BE2C (cell line): ENCODE measurements around the gene TPCN1.

Experiments
- DNase-seq: peaks from one replicate; pipeline ENCODE4 v3.0.0-alpha.2; 2020
- H3K27me3 ChIP-seq: fragments of 250-450 bp; sonication (Bioruptor Pico); 2 replicates; pipeline ENCODE4 v1.5.1; 2020; ENCODE audit warnings: mild to moderate bottlenecking
- H3K36me3 ChIP-seq: fragments of 250-450 bp; sonication (Bioruptor Pico); 2 replicates; pipeline ENCODE4 v1.5.1; 2020; ENCODE audit warnings: mild to moderate bottlenecking
- H3K4me1 ChIP-seq: fragments of 250-450 bp; sonication (Bioruptor Pico); 2 replicates; pipeline ENCODE4 v1.5.1; 2020
- H3K4me3 ChIP-seq: 2 replicates; pipeline ENCODE4 v1.5.1; 2011; ENCODE audit warnings: low read depth, low read length
- H3K9me3 ChIP-seq: fragments of 250-450 bp; sonication (Bioruptor Pico); 2 replicates; pipeline ENCODE4 v1.5.1; 2020
- TF ChIP-seq, protein P1 (sequence below): IDR thresholded peaks from 2 replicates; pipeline ENCODE4 v1.5.1; 2012; ENCODE audit warnings: mild to moderate bottlenecking, low read depth, low read length

TPCN1 gene

DNA sequence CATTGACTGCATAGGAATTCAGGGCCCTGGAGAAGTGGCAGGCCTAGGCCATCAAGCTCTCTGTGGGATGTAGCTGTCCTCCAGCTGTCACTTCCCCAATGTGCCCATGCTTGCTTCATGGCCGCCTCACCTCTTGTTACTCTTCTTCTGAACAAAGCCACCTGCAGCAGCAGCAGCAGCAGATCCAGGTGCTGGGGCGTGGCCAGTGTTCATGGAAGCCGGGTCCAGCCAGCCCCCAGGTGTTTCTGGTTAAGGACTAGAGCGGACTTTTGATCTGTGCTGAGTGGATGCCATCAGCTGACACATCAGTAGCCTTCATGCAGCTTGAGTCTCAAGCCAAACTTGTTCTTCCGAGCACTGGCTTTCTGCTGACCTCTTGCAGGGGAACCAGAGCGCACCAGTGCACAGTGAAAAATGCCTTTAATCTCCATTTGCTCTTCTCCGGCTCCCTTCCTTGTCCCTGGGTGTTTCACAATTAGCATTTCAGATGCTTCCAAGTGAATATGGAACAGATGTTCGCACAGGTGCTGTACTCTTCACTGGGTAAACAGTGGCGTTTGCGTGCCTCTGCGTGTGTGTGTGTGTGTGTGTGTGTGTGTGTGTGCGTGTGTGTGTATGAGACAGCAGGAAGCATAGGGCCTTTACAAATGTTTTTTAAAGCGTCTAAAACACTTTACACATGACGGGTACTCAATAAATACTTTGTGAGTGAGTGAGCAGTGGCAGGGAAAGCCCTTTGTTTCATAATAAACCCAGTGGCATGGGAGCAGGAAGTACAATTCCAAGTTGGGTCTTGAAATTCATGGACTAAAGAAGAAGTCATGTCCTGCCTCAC lies 20.1 kb downstream of the TPCN1 start:
- DNase-seq = no peak
- Histone ChIP-seq H3K36me3 (peaks cover 3% of the 10 kb centered on the region; the same call in 1 of the 2 replicates), H3K9me3 (no peaks in the 10 kb centered on the region), H3K4me1 (peaks cover 16% of the 10 kb centered on the region), H3K27me3 (no peaks in the 10 kb centered on the region), H3K4me3 (no peak overlapping the region)
- TF ChIP-seq, protein P1, sequence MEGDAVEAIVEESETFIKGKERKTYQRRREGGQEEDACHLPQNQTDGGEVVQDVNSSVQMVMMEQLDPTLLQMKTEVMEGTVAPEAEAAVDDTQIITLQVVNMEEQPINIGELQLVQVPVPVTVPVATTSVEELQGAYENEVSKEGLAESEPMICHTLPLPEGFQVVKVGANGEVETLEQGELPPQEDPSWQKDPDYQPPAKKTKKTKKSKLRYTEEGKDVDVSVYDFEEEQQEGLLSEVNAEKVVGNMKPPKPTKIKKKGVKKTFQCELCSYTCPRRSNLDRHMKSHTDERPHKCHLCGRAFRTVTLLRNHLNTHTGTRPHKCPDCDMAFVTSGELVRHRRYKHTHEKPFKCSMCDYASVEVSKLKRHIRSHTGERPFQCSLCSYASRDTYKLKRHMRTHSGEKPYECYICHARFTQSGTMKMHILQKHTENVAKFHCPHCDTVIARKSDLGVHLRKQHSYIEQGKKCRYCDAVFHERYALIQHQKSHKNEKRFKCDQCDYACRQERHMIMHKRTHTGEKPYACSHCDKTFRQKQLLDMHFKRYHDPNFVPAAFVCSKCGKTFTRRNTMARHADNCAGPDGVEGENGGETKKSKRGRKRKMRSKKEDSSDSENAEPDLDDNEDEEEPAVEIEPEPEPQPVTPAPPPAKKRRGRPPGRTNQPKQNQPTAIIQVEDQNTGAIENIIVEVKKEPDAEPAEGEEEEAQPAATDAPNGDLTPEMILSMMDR = no peak

DNA sequence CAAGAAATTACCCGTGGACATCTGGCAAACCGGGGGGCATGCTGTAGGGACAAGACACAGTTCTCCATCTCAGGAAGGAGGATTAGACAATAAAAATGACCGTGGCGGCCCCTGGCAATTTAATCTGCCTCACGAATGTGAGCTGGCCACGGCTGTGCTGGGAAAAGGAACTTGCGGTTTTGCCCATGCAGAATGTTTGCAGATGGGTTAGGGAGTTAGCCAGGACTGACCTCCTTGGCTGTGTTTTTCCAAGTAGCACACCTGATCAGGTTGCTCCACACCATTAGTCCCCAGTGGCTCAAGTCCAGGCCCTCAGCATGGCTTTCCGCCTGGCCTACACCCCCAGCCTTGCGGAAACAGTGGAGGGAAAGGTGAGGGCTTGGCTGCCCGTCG lies 20.8 kb downstream of the TPCN1 start:
- peaks cover 3% of the 10 kb centered on the region; the same call in 1 of the 2 replicates for H3K36me3 ChIP-seq
- no peak for DNase-seq
- no peak overlapping the region for H3K4me3 ChIP-seq
- no peaks in the 10 kb centered on the region for H3K9me3 ChIP-seq
- TF ChIP-seq, protein P1 = no peak
- peaks cover 22% of the 10 kb centered on the region for H3K4me1 ChIP-seq
- H3K27me3 ChIP-seq = no peaks in the 10 kb centered on the region

DNA sequence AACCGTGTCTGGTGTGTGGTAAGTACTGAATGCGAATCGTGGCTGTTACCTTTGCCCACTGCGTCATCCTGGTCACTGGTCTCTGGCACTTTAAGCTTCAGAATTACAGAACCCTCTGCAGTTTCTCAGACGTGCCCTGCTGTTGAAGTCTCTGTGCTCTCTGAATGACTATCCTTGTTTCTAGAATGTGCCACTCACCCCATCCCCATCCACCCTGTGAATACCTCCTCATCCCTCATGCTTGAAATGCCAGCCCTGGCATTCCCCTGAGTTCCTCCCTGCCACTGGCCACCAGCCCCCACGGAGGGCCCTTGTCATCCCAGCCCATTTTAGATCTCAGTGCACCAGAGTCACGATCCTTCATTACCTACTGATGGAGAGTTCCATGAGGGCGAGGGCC lies 21.3 kb downstream of the TPCN1 start:
- peaks cover 24% of the 10 kb centered on the region for H3K4me1 ChIP-seq
- no peaks in the 10 kb centered on the region for H3K27me3 ChIP-seq
- no peak for DNase-seq
- TF ChIP-seq, protein P1 = no peak
- no peaks in the 10 kb centered on the region for H3K9me3 ChIP-seq
- no peak overlapping the region for H3K4me3 ChIP-seq
- peaks cover 3% of the 10 kb centered on the region; the same call in 1 of the 2 replicates for H3K36me3 ChIP-seq

DNA sequence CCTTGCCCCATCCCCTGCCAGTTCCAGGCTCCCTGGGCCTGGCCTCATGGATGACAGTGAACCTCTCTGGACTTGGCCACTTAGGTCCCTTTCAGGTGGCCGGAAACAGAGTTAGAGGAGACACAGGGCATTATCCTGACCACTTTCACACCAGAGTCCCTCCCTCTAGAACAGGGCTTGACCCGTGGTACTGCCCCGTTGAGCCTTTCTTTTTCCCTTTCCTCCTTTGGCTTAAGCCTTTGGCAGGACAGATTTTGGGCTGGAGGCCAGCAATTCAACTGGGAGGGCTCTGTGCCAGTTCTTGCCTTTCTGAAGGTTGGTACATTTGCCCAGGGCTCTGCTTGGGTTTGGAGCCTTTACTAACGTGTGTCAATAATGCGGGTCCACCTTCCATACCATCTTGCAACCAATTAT lies 22.8 kb downstream of the TPCN1 start:
- Histone ChIP-seq H3K9me3 (no peaks in the 10 kb centered on the region), H3K36me3 (no peaks in the 10 kb centered on the region; the same call in 1 of the 2 replicates), H3K4me1 (peaks cover 24% of the 10 kb centered on the region), H3K27me3 (no peaks in the 10 kb centered on the region), H3K4me3 (peak overlapping the region; percentile 23; the same call in 1 of the 2 replicates)
- TF ChIP-seq, protein P1 = no peak
- peak; percentile 55 for DNase-seq

DNA sequence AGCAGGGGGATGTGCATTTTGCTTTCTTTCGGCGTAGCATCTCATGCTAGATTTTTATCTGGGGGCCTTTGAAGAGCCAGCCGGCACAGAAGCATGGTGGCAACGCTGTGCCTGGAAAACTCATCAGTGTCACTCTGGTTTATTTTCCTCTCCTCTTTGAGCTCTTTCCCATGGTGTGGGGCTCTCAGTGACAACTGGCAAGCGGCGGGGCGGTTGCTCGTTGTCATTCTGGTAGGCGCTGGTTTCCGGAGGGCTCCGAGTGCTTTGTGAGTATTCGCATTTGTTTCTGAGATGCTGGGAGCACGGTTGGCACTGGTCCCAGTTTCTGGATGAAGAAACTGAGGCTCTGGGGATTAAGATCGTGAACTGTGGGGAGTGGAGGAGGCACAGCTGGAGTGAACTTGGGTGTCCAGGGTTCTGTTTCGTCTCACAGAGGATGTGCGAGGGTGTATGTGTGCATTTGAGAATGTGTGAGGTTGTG lies 23.3 kb downstream of the TPCN1 start:
- H3K27me3 ChIP-seq = no peaks in the 10 kb centered on the region
- no peaks in the 10 kb centered on the region; the same call in 1 of the 2 replicates for H3K36me3 ChIP-seq
- DNase-seq = peak; percentile 39
- peaks cover 20% of the 10 kb centered on the region for H3K4me1 ChIP-seq
- peak overlapping the region; percentile 23; the same call in 1 of the 2 replicates for H3K4me3 ChIP-seq
- no peaks in the 10 kb centered on the region for H3K9me3 ChIP-seq
- TF ChIP-seq, protein P1 = no peak
